Rectal smooth muscle tissue (tissue), 1 donor: ENCODE data around the gene SLC43A2.

Source experiments
- H3K27ac ChIP-seq: one replicate; pipeline ENCODE4 v1.7.0; 2013; ENCODE audit warnings: low read depth, low read length, inconsistent platforms
- H3K27me3 ChIP-seq: one replicate; pipeline ENCODE4 v1.7.0; 2013; ENCODE audit warnings: low read length; ENCODE audit not compliant: control insufficient read depth, insufficient read depth
- H3K36me3 ChIP-seq: one replicate; pipeline ENCODE4 v1.7.0; 2013; ENCODE audit warnings: low read length; ENCODE audit not compliant: control insufficient read depth, insufficient read depth
- H3K4me1 ChIP-seq: one replicate; pipeline ENCODE4 v1.7.0; 2013; ENCODE audit warnings: low read length; ENCODE audit not compliant: control insufficient read depth, insufficient read depth
- H3K4me3 ChIP-seq: one replicate; pipeline ENCODE4 v1.7.0; 2013; ENCODE audit warnings: low read length
- H3K9ac ChIP-seq: one replicate; pipeline ENCODE4 v1.7.0; 2013; ENCODE audit warnings: low read length

SLC43A2 gene

GRCh38 chr17:1639549-1640180 is 11.0 kb upstream of the SLC43A2 start:
- no peak overlapping the region for H3K9ac ChIP-seq
- no peak overlapping the region for H3K27ac ChIP-seq
- H3K4me3 ChIP-seq = no peak overlapping the region
- peaks cover 2% of the 10 kb centered on the region for H3K4me1 ChIP-seq
- no peaks in the 10 kb centered on the region for H3K27me3 ChIP-seq
- H3K36me3 ChIP-seq = no peaks in the 10 kb centered on the region

- no peak overlapping the region for H3K4me3 ChIP-seq
- H3K27me3 ChIP-seq = no peaks in the 10 kb centered on the region
- H3K9ac ChIP-seq = no peak overlapping the region
- no peaks in the 10 kb centered on the region for H3K4me1 ChIP-seq
- H3K27ac ChIP-seq = no peak overlapping the region
- no peaks in the 10 kb centered on the region for H3K36me3 ChIP-seq
These were observed 10.1 kb upstream of the SLC43A2 start for GRCh38 chr17:1638624-1639300.

GRCh38 chr17:1638171-1638590 is 9.5 kb upstream of the SLC43A2 start:
- Histone ChIP-seq H3K27ac (no peak overlapping the region), H3K27me3 (no peaks in the 10 kb centered on the region), H3K4me1 (no peaks in the 10 kb centered on the region), H3K4me3 (no peak overlapping the region), H3K36me3 (no peaks in the 10 kb centered on the region), H3K9ac (no peak overlapping the region)

GRCh38 chr17:1636732-1637285 is 8.2 kb upstream of the SLC43A2 start:
- Histone ChIP-seq H3K27ac (no peak overlapping the region), H3K36me3 (no peaks in the 10 kb centered on the region), H3K27me3 (no peaks in the 10 kb centered on the region), H3K4me1 (no peaks in the 10 kb centered on the region), H3K9ac (no peak overlapping the region), H3K4me3 (no peak overlapping the region)

- H3K4me3 ChIP-seq = no peak overlapping the region
- no peaks in the 10 kb centered on the region for H3K27me3 ChIP-seq
- no peak overlapping the region for H3K9ac ChIP-seq
- no peak overlapping the region for H3K27ac ChIP-seq
- H3K36me3 ChIP-seq = no peaks in the 10 kb centered on the region
- no peaks in the 10 kb centered on the region for H3K4me1 ChIP-seq
These were observed 7.2 kb upstream of the SLC43A2 start for GRCh38 chr17:1635675-1636465.

GRCh38 chr17:1634841-1635650 is 6.4 kb upstream of the SLC43A2 start:
- Histone ChIP-seq H3K27ac (no peak overlapping the region), H3K4me3 (no peak overlapping the region), H3K4me1 (no peaks in the 10 kb centered on the region), H3K36me3 (no peaks in the 10 kb centered on the region), H3K9ac (no peak overlapping the region), H3K27me3 (no peaks in the 10 kb centered on the region)

- no peak overlapping the region for H3K9ac ChIP-seq
- H3K27me3 ChIP-seq = no peaks in the 10 kb centered on the region
- no peak overlapping the region for H3K27ac ChIP-seq
- no peak overlapping the region for H3K4me3 ChIP-seq
- H3K36me3 ChIP-seq = peaks cover under 1% of the 10 kb centered on the region
- no peaks in the 10 kb centered on the region for H3K4me1 ChIP-seq
These were observed 2.0 kb upstream of the SLC43A2 start for GRCh38 chr17:1630662-1631061.

GRCh38 chr17:1629504-1630310 is 1.1 kb upstream of the SLC43A2 start:
- Histone ChIP-seq H3K27ac (peak overlapping the region; percentile 92), H3K4me1 (no peaks in the 10 kb centered on the region), H3K4me3 (peak overlapping the region; percentile 86), H3K9ac (peak overlapping the region; percentile 51), H3K27me3 (no peaks in the 10 kb centered on the region), H3K36me3 (peaks cover 3% of the 10 kb centered on the region)

GRCh38 chr17:1628856-1629503 is 346 bp upstream of the SLC43A2 start:
- H3K27ac ChIP-seq = peak overlapping the region; percentile 92
- peak overlapping the region; percentile 86 for H3K4me3 ChIP-seq
- H3K4me1 ChIP-seq = no peaks in the 10 kb centered on the region
- H3K9ac ChIP-seq = peak overlapping the region; percentile 51
- peaks cover 3% of the 10 kb centered on the region for H3K36me3 ChIP-seq
- no peaks in the 10 kb centered on the region for H3K27me3 ChIP-seq

GRCh38 chr17:1627182-1627981 is 1.3 kb downstream of the SLC43A2 start:
- H3K9ac ChIP-seq = peak overlapping the region; percentile 51
- no peaks in the 10 kb centered on the region for H3K4me1 ChIP-seq
- H3K27ac ChIP-seq = peak overlapping the region; percentile 31
- peak overlapping the region; percentile 86 for H3K4me3 ChIP-seq
- no peaks in the 10 kb centered on the region for H3K27me3 ChIP-seq
- peaks cover 3% of the 10 kb centered on the region for H3K36me3 ChIP-seq
